Heart left ventricle (tissue), 16 donors: ENCODE data around the gene SNAP91. TPM values are rescaled to one million over a fixed set of nuclear protein-coding genes. Genes with fewer than 3 reads are reported as not detected.
"Not testable (repeated sequence)": the region's sequence is repeated elsewhere in the genome, so short reads cannot be mapped to it uniquely, and the experiment has no call there.

ENCODE experiments used
- ATAC-seq, 4 donors: fragments of 200-7000 bp; cut with Tn5 transposase; one replicate each; pipeline ENCODE4 v1.9.1; 2020 to 2022; ENCODE audit warnings: moderate library complexity in 4 of 4, mild to moderate bottlenecking in 3 of 4, moderate number of reproducible peaks in 1 of 4
- DNase-seq, 5 donors: peaks; one replicate each; pipeline ENCODE4 v3.0.0-alpha.2; 2020
- H3K27ac ChIP-seq, 12 donors: fragments of 200-600 bp; sonication (generic) in 4 of 12; one replicate each; pipeline versions ENCODE4 v1.5.0 to v1.8.0; 2016 to 2022; ENCODE audit warnings: mild to moderate bottlenecking in 2 of 12
- H3K27me3 ChIP-seq, 9 donors: fragments of 200-600 bp; sonication (generic) in 2 of 9; one replicate each; pipeline versions ENCODE4 v1.5.1 to v1.8.0; 2016 to 2022; ENCODE audit warnings: mild to moderate bottlenecking in 3 of 9
- H3K36me3 ChIP-seq, 9 donors: fragments of 200-600 bp; sonication (generic) in 2 of 9; one replicate each; pipeline versions ENCODE4 v1.5.0 to v1.8.0; 2018 to 2022; ENCODE audit warnings: mild to moderate bottlenecking in 2 of 9
- H3K4me1 ChIP-seq, 12 donors: fragments of 200-600 bp; sonication (generic) in 4 of 12; one replicate each; pipeline versions ENCODE4 v1.5.0 to v1.8.0; 2016 to 2022; ENCODE audit warnings: mild to moderate bottlenecking in 3 of 12
- H3K4me3 ChIP-seq, 12 donors: fragments of 200-600 bp; sonication (generic) in 4 of 12; one replicate each; pipeline versions ENCODE4 v1.5.0 to v1.8.0; 2017 to 2022; ENCODE audit warnings: mild to moderate bottlenecking in 9 of 12, moderate library complexity in 4 of 12
- H3K9me3 ChIP-seq, 12 donors: fragments of 200-600 bp; sonication (generic) in 4 of 12; one replicate each; pipeline versions ENCODE4 v1.5.0 to v1.8.0; 2016 to 2022; ENCODE audit warnings: mild to moderate bottlenecking in 1 of 12
- POLR2A ChIP-seq, 2 donors: fragments of 450-650 bp; IDR thresholded peaks; one replicate each; pipeline ENCODE4 v1.6.1; 2017; ENCODE audit warnings: antibody characterized with exemption in 2 of 2, mild to moderate bottlenecking in 2 of 2, moderate library complexity in 2 of 2
- WGBS, 4 donors: extraction: QIAGEN DNeasy Blood & Tissue Kit in 2 of 4; methylation state at CpG; one replicate each; pipeline versions ENCODE4 v1.1.5 to v1.1.7; 2013 to 2018; 5-methylcytosine and 5-hydroxymethylcytosine counted together
- intact Hi-C, 10 donors: fragments of 100-400 bp; cut with DNase I; formaldehyde crosslinking; loops; one replicate each; pipeline versions ENCODE4 v1.11.1 to v1.14.2; 2022
- polyA plus RNA-seq, 2 donors: library from polyadenylated mRNA; stranded (reverse); fragments of 200-250 nt; gene quantifications; one replicate each; pipeline ENCODE4 v1.2.3, GENCODE V29; 2013
- total RNA-seq, 9 donors: library from RNA; depleted of rRNA in 2 of 9; stranded (reverse); fragments of >200 nt in 2 of 9; fragmentation: NEBNext Ultra II Directional in 3 of 9; extraction: Animal tissue kit (Norgen Biotek cat#: 25700) in 3 of 9; gene quantifications; one replicate each; pipeline versions ENCODE4 v1.1.0 to v1.2.4, GENCODE V29; 2016 to 2023
- TF ChIP-seq, protein P1 (sequence below), 12 donors: fragments of 200-600 bp; sonication (generic) in 4 of 12; IDR thresholded peaks; one replicate each; pipeline versions ENCODE4 v1.5.0 to v1.8.0; 2018 to 2022; ENCODE audit warnings: antibody characterized with exemption in 12 of 12, mild to moderate bottlenecking in 5 of 12
- donor health status: ischemic (EF 13 %, LVEDD 7.1; RV severe dilation, severe dysfunction).
- donor health status: healthy with polysubstance abuse.
- donor health status: DM: no; HTN: yes; CAD: no.
- donor health status: DM: no; HTN: no; CAD: no.
- donor health status: ischemic (EF 25% LVEDD 6.9; RV normal size, moderate dysfunction).
- donor health status: ischemic (EF 25% LVEDD 5.7; RV mildly dilated, moderate dysfunction).
- donor health status: healthy.
- donor health status: DM: yes; HTN: yes; CAD: no.
- donor health status: ischemic (EF 35%, LVEDD 5.7; RV mildly dilated, moderate dysfunction).
- donor health status: nonischemic (EF 11% LVEDD 7.7; RV severe dilation, severe dysfunction).
- donor health status: DM: yes; HTN: yes; CAD: no.
- donor health status: PGD.
- donor health status: ischemic (EF 29% LVEDD 5.4; RV normal size, mild dysfunction).
- donor health status: nonischemic (EF 23%, LVEDD 6.1; RV moderate dilation, normal function).

SNAP91 gene
- total and polyA plus RNA-seq, 11 donors: 0.19 to 3.9 (median 1.8) TPM

DNA sequence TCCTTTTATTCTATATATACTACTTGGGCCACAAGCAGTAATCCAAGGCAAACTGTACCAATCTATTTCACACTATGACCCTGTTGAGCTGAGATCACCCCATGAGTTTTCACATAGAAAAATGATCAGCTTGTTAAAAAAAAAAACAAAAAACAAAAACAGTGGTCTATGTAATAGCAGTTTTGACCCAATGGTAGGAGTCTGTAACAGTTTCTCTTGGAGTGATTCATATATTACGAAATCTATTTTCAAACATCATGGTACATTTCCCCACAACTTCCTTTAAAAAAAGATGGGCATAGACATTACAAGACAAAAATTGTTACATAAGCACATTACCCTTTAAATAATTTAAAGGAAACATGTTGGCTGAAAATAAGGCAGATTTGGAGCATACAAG is 118.5 kb downstream of the SNAP91 start:
- no peak for TF ChIP-seq POLR2A (IDR thresholded peaks at IDR 0.05)
- TF ChIP-seq, protein P1, sequence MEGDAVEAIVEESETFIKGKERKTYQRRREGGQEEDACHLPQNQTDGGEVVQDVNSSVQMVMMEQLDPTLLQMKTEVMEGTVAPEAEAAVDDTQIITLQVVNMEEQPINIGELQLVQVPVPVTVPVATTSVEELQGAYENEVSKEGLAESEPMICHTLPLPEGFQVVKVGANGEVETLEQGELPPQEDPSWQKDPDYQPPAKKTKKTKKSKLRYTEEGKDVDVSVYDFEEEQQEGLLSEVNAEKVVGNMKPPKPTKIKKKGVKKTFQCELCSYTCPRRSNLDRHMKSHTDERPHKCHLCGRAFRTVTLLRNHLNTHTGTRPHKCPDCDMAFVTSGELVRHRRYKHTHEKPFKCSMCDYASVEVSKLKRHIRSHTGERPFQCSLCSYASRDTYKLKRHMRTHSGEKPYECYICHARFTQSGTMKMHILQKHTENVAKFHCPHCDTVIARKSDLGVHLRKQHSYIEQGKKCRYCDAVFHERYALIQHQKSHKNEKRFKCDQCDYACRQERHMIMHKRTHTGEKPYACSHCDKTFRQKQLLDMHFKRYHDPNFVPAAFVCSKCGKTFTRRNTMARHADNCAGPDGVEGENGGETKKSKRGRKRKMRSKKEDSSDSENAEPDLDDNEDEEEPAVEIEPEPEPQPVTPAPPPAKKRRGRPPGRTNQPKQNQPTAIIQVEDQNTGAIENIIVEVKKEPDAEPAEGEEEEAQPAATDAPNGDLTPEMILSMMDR (IDR thresholded peaks at IDR 0.05): no peak
- Histone ChIP-seq H3K4me3 (no peak overlapping the region), H3K27ac (peak overlapping the region in 1 of 12 donors; percentile 43), H3K4me1 (no peaks in the 10 kb centered on the region), H3K36me3 (no peaks in the 10 kb centered on the region), H3K9me3 (no peaks in the 10 kb centered on the region), H3K27me3 (no peaks in the 10 kb centered on the region)
- 2 to 50% (median 44%) methylated on average over 1 of the region's 1 CpG for WGBS, 4 donors
- no peak for ATAC-seq
- intact Hi-C loops: no loop called here
- DNase-seq: no peak

DNA sequence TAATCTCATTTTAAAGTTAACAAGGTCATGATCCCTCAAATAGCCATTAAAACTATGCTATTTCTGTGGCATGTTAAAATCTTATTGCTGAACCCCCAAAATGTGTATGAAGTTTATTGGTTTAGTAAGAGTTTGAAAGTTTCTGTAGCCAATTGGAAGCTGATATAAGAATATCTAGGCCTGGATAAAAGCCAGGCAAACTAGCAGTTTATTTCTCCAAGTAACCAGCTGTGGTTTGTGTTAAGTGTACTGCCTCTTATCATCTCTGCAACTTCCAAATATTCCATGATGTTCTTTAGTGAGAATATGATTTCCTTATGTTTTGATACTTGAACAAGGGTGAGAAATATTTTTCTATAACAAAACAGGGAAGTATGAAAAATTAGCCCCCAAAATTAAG is 119.8 kb downstream of the SNAP91 start:
- Histone ChIP-seq H3K9me3 (no peaks in the 10 kb centered on the region), H3K4me1 (no peaks in the 10 kb centered on the region), H3K36me3 (no peaks in the 10 kb centered on the region), H3K27ac (no peak overlapping the region), H3K27me3 (no peaks in the 10 kb centered on the region), H3K4me3 (no peak overlapping the region)
- intact Hi-C loops: no loop called here
- DNase-seq (no peak), ATAC-seq (no peak)
- TF ChIP-seq, protein P1 (IDR thresholded peaks at IDR 0.05): no peak
- TF ChIP-seq POLR2A (IDR thresholded peaks at IDR 0.05): no peak

DNA sequence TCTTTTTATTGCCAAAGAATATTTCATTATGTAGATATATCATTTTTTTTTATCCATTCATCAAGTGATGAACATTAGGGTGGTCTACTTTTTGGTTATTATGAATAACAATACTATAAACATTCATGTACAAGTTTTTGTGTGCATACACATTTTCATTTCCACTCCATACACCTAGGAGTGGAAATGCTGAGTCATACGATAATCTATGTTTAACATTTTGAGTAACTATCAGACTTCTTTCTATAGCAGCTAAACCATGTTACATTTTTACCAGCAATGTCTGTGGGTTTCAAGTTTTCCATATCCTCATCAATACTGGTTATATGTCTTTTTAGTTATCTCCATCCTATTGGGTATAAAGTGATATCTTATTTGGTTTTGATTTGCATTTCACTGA is 130.8 kb downstream of the SNAP91 start:
- H3K27ac ChIP-seq: no peak overlapping the region
- no peaks in the 10 kb centered on the region for H3K36me3 ChIP-seq
- no peak for TF ChIP-seq POLR2A (IDR thresholded peaks at IDR 0.05)
- TF ChIP-seq, protein P1 (IDR thresholded peaks at IDR 0.05): no peak
- H3K4me1 ChIP-seq: no peaks in the 10 kb centered on the region
- ATAC-seq: no peak
- DNase-seq: no peak
- no peak overlapping the region for H3K4me3 ChIP-seq
- no peaks in the 10 kb centered on the region for H3K9me3 ChIP-seq
- intact Hi-C loops: no loop called here
- peaks cover 0 to 3% (median 0%) of the 10 kb centered on the region in 9 donors for H3K27me3 ChIP-seq
- 83 to 92% (median 91%) methylated on average over 1 of the region's 1 CpG for WGBS, 4 donors

DNA sequence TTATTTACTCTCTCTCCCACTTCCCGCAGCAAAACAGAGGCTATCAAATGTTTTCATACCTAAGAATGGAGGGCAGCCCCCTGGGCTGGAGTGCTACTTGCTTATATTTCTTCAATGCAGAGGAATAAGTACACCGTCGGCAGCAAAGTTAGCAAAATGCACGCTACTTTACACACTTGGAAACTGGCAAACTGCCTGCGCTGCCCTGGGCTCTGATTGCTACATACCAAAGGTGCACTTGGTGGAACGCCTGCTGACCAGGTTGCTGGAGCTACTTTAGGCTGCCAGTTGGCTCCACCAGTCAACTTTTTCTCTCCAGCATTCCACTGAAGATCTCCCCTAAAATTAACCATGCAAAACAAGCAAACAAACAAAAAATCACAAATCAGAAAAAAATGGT is 134.1 kb downstream of the SNAP91 start:
- Histone ChIP-seq H3K4me1 (no peaks in the 10 kb centered on the region), H3K4me3 (no peak overlapping the region), H3K27ac (no peak overlapping the region), H3K36me3 (no peaks in the 10 kb centered on the region), H3K9me3 (no peaks in the 10 kb centered on the region), H3K27me3 (peaks cover 0 to 3% (median 0%) of the 10 kb centered on the region in 9 donors)
- DNase-seq: no peak
- ATAC-seq: no peak
- WGBS, 4 donors: 67 to 74% (median 70%) methylated on average over 5 to 6 of the region's 6 CpGs
- intact Hi-C loops: no loop called here
- TF ChIP-seq, protein P1 (IDR thresholded peaks at IDR 0.05): no peak
- TF ChIP-seq POLR2A (IDR thresholded peaks at IDR 0.05): no peak

DNA sequence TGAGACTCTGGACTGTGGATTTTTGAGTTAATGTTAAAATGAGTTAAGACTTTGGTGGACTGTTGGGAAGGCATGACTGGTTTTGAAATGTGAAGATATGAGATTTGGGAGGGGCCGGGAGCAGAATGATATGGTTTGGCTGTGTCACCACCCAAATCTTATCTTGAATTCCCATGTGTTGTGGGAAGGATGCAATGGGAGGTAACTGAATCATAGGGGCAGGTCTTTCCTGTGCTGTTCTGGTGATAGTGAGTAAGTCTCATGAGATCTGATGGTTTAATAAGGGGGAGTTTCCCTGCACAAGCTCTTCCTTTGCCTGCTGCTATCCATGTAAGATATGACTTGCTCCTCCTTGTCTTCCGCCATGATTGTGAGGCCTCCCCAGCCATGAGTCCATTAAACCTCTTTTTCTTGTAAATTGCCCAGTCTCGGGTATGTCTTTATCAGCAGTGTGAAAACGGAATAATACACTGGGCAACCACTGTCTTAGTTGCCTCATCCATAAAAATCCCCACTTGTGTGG is 137.2 kb downstream of the SNAP91 start:
- DNase-seq, H3K36me3 ChIP-seq, ATAC-seq, intact Hi-C loops, H3K4me1 ChIP-seq, H3K4me3 ChIP-seq, H3K27ac ChIP-seq, H3K27me3 ChIP-seq, H3K9me3 ChIP-seq: not testable (repeated sequence)
- WGBS, 4 donors: 65 to 86% (median 79%) methylated on average over 4 of the region's 4 CpGs
